ENCODE results near the gene CYP27B1.

GRCh38 chr12:57725851-57726150 is 41.1 kb downstream of the CYP27B1 start:
- no peak for TF ChIP-seq POLR2A (IDR thresholded peaks at IDR 0.05; ENCODE audit: low read depth, low read length)
- no peak for TF ChIP-seq POLR2AphosphoS5 (IDR thresholded peaks at IDR 0.05; ENCODE audit: low read depth, low read length)
- TF ChIP-seq TAF1 (IDR thresholded peaks at IDR 0.05; ENCODE audit: borderline replicate concordance, low read depth, low read length): no peak
